Measurements from ENCODE around the gene USP3. TPM values are rescaled to one million over a fixed set of nuclear protein-coding genes. Genes with fewer than 3 reads are reported as not detected.

Gene USP3
- total and polyA plus RNA-seq, 2 of the 13 experiments (the other 11 are each of a cell fraction or from before 2014, with no cell fraction given), result 14.3 to 61.2 TPM

- peak; percentile 71 for TF ChIP-seq ARID4A (CRISPR knock-in tag; IDR thresholded peaks at IDR 0.05; ENCODE audit: borderline replicate concordance)
- peak; percentile 79; the same call in 1 of the 2 replicates for TF ChIP-seq TGIF2 (CRISPR knock-in tag; IDR thresholded peaks at IDR 0.05)
- peak; percentile 99 for TF ChIP-seq MLX (CRISPR knock-in tag; IDR thresholded peaks at IDR 0.05)
- TF ChIP-seq ZNF280B (CRISPR knock-in tag; IDR thresholded peaks at IDR 0.05; ENCODE audit: borderline replicate concordance), result no peak; the same call in 1 of the 2 replicates
- TF ChIP-seq ZNF749 (CRISPR knock-in tag; IDR thresholded peaks at IDR 0.05; ENCODE audit: borderline replicate concordance), result no peak
- no peak for TF ChIP-seq HCFC1 (IDR thresholded peaks at IDR 0.05; ENCODE audit: low read depth, low read length)
- peak; percentile 55; the same call in 1 of the 2 replicates for TF ChIP-seq PHF20 (CRISPR knock-in tag; IDR thresholded peaks at IDR 0.05)
- TF ChIP-seq BRD4 (CRISPR knock-in tag; IDR thresholded peaks at IDR 0.05), result no peak
- peak; percentile 26; the same call in 1 of the 2 replicates for TF ChIP-seq SP4 (CRISPR knock-in tag; IDR thresholded peaks at IDR 0.05)
- TF ChIP-seq LBX2 (CRISPR knock-in tag; IDR thresholded peaks at IDR 0.05; ENCODE audit: borderline replicate concordance), result no peak
- TF ChIP-seq ZNF256 (CRISPR knock-in tag; conservative IDR thresholded peaks at IDR 0.05), result no peak
- TF ChIP-seq SIX1 (CRISPR knock-in tag; IDR thresholded peaks at IDR 0.05; ENCODE audit: borderline replicate concordance), result peak; percentile 38; the same call in 1 of the 2 replicates
- TF ChIP-seq ZFP82 (CRISPR knock-in tag; IDR thresholded peaks at IDR 0.05; ENCODE audit: borderline replicate concordance), result no peak
- no peak for TF ChIP-seq LCORL (IDR thresholded peaks at IDR 0.05)
- peak; percentile 75 for TF ChIP-seq LCORL (CRISPR knock-in tag; IDR thresholded peaks at IDR 0.05)
- TF ChIP-seq ZBTB8A (CRISPR knock-in tag; IDR thresholded peaks at IDR 0.05; ENCODE audit: borderline replicate concordance, low read depth), result no peak
- TF ChIP-seq TERF1 (CRISPR knock-in tag; IDR thresholded peaks at IDR 0.05), result no peak
- no peak for TF ChIP-seq FOXP1 (IDR thresholded peaks at IDR 0.05)
- peak; percentile 61 for TF ChIP-seq FOXP1 (CRISPR knock-in tag; IDR thresholded peaks at IDR 0.05)
- TF ChIP-seq POLR2AphosphoS2 (IDR thresholded peaks at IDR 0.05; ENCODE audit: low read depth, low read length), result no peak
Observed at GRCh38 chr15:63466378-63467192, 37.8 kb upstream of the USP3 start (continued).

All from HepG2 (cell line).